HL-60 (cell line): ENCODE results near the gene WDR37.

ENCODE experiments used
- POLR2AphosphoS5 ChIP-seq: IDR thresholded peaks from 2 replicates; pipeline ENCODE4 v1.6.1; 2012; ENCODE audit warnings: low read depth
- SPI1 ChIP-seq: IDR thresholded peaks from 2 replicates; pipeline ENCODE4 v1.6.1; 2012; ENCODE audit warnings: low read depth, mild to moderate bottlenecking, borderline replicate concordance
- TF ChIP-seq, protein P1 (sequence below): IDR thresholded peaks from one replicate; pipeline ENCODE4 v1.5.1; 2011; ENCODE audit warnings: low read length, control low read depth, inconsistent platforms; ENCODE audit not compliant: insufficient read depth

DNA sequence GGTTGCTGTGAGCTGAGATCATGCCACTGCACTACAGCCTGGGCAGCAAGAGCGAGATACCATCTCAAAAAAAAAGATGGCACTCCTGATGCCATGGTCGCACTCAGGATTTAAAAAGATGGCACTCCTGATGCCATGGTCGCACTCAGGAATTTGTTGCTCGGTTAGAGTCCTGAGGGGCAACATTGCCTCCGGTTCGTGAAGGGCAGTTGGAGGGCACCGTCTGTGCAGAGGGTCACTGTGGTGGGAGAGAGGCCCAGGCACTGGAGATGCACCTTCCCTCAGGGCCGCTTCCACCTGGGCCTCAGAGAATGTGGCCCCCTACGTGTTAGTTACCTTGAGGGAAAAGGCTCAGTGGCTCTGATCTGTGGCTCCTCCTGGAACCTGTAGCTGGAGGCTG, 49.6 kb upstream of the WDR37 start:
- TF ChIP-seq POLR2AphosphoS5 (no peak), SPI1 (no peak)
- TF ChIP-seq, protein P1, sequence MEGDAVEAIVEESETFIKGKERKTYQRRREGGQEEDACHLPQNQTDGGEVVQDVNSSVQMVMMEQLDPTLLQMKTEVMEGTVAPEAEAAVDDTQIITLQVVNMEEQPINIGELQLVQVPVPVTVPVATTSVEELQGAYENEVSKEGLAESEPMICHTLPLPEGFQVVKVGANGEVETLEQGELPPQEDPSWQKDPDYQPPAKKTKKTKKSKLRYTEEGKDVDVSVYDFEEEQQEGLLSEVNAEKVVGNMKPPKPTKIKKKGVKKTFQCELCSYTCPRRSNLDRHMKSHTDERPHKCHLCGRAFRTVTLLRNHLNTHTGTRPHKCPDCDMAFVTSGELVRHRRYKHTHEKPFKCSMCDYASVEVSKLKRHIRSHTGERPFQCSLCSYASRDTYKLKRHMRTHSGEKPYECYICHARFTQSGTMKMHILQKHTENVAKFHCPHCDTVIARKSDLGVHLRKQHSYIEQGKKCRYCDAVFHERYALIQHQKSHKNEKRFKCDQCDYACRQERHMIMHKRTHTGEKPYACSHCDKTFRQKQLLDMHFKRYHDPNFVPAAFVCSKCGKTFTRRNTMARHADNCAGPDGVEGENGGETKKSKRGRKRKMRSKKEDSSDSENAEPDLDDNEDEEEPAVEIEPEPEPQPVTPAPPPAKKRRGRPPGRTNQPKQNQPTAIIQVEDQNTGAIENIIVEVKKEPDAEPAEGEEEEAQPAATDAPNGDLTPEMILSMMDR: no peak
